Upper lobe of left lung (tissue), 4 donors: Measurements from ENCODE around the gene ADTRP.

ENCODE experiments used
- EP300 ChIP-seq, 4 donors: sonication (generic); formaldehyde crosslinking; IDR thresholded peaks; one replicate each; pipeline ENCODE4 v1.5.1; 2017; ENCODE audit warnings: antibody characterized with exemption in 4 of 4, control low read depth in 2 of 4
- POLR2A ChIP-seq, 4 donors: fragments of 450-650 bp; IDR thresholded peaks; one replicate each; pipeline ENCODE4 v1.5.1; 2016 to 2017; ENCODE audit warnings: antibody characterized with exemption in 4 of 4, mild to moderate bottlenecking in 2 of 4
- TF ChIP-seq, protein P1 (sequence below), 6 experiments: fragments of 450-650 bp in 4 of 6; fragments of 200-600 bp in 2 of 6; sonication (generic) in 2 of 6; IDR thresholded peaks; one replicate each; pipeline ENCODE4 v1.5.1; 2016 to 2019; ENCODE audit warnings: antibody characterized with exemption in 6 of 6

DNA sequence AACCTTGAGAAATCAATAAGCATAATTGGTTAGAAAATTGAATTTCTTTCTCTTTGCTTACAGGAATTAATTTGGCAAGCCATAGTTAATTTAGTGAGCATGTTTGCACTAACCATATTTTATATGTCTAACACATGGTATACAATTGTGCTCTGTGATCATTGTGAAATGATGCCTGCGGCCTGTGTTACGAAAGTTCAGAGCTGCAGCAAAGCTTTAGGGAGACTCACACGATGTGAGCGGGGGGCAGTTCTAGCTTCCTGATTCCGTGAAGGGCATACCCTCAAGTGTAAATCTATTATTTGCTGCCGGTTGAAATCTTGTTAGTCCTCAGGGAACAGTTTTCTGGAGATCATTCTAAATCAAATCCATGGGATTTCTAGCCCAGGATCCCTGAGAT, 25.5 kb upstream of the ADTRP start:
- TF ChIP-seq, protein P1, sequence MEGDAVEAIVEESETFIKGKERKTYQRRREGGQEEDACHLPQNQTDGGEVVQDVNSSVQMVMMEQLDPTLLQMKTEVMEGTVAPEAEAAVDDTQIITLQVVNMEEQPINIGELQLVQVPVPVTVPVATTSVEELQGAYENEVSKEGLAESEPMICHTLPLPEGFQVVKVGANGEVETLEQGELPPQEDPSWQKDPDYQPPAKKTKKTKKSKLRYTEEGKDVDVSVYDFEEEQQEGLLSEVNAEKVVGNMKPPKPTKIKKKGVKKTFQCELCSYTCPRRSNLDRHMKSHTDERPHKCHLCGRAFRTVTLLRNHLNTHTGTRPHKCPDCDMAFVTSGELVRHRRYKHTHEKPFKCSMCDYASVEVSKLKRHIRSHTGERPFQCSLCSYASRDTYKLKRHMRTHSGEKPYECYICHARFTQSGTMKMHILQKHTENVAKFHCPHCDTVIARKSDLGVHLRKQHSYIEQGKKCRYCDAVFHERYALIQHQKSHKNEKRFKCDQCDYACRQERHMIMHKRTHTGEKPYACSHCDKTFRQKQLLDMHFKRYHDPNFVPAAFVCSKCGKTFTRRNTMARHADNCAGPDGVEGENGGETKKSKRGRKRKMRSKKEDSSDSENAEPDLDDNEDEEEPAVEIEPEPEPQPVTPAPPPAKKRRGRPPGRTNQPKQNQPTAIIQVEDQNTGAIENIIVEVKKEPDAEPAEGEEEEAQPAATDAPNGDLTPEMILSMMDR (IDR thresholded peaks at IDR 0.05) = no peak
- TF ChIP-seq EP300 (IDR thresholded peaks at IDR 0.05) (no peak), POLR2A (IDR thresholded peaks at IDR 0.05) (no peak)
